HG03045 (cell line): ENCODE results near the gene SPACA1.
"Not testable (repeated sequence)": the region's sequence is repeated elsewhere in the genome, so short reads cannot be mapped to it uniquely, and the experiment has no call there.

ENCODE experiments used
- ATAC-seq: cut with Tn5 transposase; IDR thresholded peaks from one replicate; pipeline ENCODE4 v1.9.1; 2021; ENCODE audit warnings: mild to moderate bottlenecking, moderate library complexity; ENCODE audit not compliant: unreplicated experiment

Gene SPACA1

GRCh38 chr6:88047510-88048150, at the start of gene SPACA1:
SPACA1 (plus strand) TSS chr6:88047841; CDS start chr6:88047906, 65 bp downstream.
- ATAC-seq = no peak

GRCh38 chr6:88000713-88001112, 46.9 kb upstream of the SPACA1 start:
- no peak for ATAC-seq

GRCh38 chr6:88001279-88001678, 46.4 kb upstream of the SPACA1 start:
- not testable (repeated sequence) for ATAC-seq

GRCh38 chr6:88004707-88005106, 42.9 kb upstream of the SPACA1 start:
- no peak for ATAC-seq

GRCh38 chr6:88006557-88006956, 41.1 kb upstream of the SPACA1 start:
- ATAC-seq = no peak

GRCh38 chr6:88008411-88008810, 39.2 kb upstream of the SPACA1 start:
- no peak for ATAC-seq

- ATAC-seq = no peak
These were observed 38.8 kb upstream of the SPACA1 start for GRCh38 chr6:88008831-88009231.

- no peak for ATAC-seq
These were observed 34.6 kb upstream of the SPACA1 start for GRCh38 chr6:88013015-88013414.

GRCh38 chr6:88013554-88013953, 34.1 kb upstream of the SPACA1 start:
- ATAC-seq = no peak

GRCh38 chr6:88020439-88020838, 27.2 kb upstream of the SPACA1 start:
- ATAC-seq = no peak

- ATAC-seq = no peak
These were observed 22.9 kb upstream of the SPACA1 start for GRCh38 chr6:88024696-88025095.

- no peak for ATAC-seq
These were observed 16.1 kb upstream of the SPACA1 start for GRCh38 chr6:88031550-88031949.

- ATAC-seq = no peak
These were observed 3.1 kb upstream of the SPACA1 start for GRCh38 chr6:88044530-88044929.

GRCh38 chr6:88045521-88046136, 2.0 kb upstream of the SPACA1 start:
- no peak for ATAC-seq

GRCh38 chr6:88048578-88048977, 937 bp downstream of the SPACA1 start:
- no peak for ATAC-seq

- no peak for ATAC-seq
These were observed 2.6 kb downstream of the SPACA1 start for GRCh38 chr6:88050140-88050818.

- ATAC-seq = no peak
These were observed 11.6 kb downstream of the SPACA1 start for GRCh38 chr6:88059191-88059590.

- no peak for ATAC-seq
These were observed 14.7 kb downstream of the SPACA1 start for GRCh38 chr6:88062376-88062775.

- ATAC-seq = no peak
These were observed 24.8 kb downstream of the SPACA1 start for GRCh38 chr6:88072462-88072861.

GRCh38 chr6:88074791-88075190, 27.1 kb downstream of the SPACA1 start:
- ATAC-seq = no peak

- no peak for ATAC-seq
These were observed 29.7 kb downstream of the SPACA1 start for GRCh38 chr6:88077305-88077704.

- no peak for ATAC-seq
These were observed 39.2 kb downstream of the SPACA1 start for GRCh38 chr6:88086792-88087191.
